BLaER1 (cell line): ENCODE measurements around the gene VIPR2.

Experiments used
- H3K27ac ChIP-seq: shearing (Covaris generic); formaldehyde crosslinking; 2 replicates; pipeline ENCODE4 v1.8.1; 2022
- H3K27me3 ChIP-seq: shearing (Covaris generic); formaldehyde crosslinking; 2 replicates; pipeline ENCODE4 v1.8.1; 2022
- H3K36me3 ChIP-seq: shearing (Covaris generic); formaldehyde crosslinking; 2 replicates; pipeline ENCODE4 v1.8.1; 2022
- H3K4me1 ChIP-seq: shearing (Covaris generic); formaldehyde crosslinking; 2 replicates; pipeline ENCODE4 v1.8.1; 2022
- H3K4me2 ChIP-seq: shearing (Covaris generic); formaldehyde crosslinking; 2 replicates; pipeline ENCODE4 v1.8.1; 2022
- H3K4me3 ChIP-seq: shearing (Covaris generic); formaldehyde crosslinking; 2 replicates; pipeline ENCODE4 v1.8.1; 2022
- H3K9ac ChIP-seq: shearing (Covaris generic); formaldehyde crosslinking; 2 replicates; pipeline ENCODE4 v1.8.1; 2022
- H3K9me3 ChIP-seq: shearing (Covaris generic); formaldehyde crosslinking; 2 replicates; pipeline ENCODE4 v1.8.1; 2022
- H4K20me1 ChIP-seq: shearing (Covaris generic); formaldehyde crosslinking; 2 replicates; pipeline ENCODE4 v1.8.1; 2022
- Cebpa-rat ChIP-seq: shearing (Covaris generic); IDR thresholded peaks from 2 replicates; pipeline ENCODE4 v1.8.1; 2022

The VIPR2 gene

DNA sequence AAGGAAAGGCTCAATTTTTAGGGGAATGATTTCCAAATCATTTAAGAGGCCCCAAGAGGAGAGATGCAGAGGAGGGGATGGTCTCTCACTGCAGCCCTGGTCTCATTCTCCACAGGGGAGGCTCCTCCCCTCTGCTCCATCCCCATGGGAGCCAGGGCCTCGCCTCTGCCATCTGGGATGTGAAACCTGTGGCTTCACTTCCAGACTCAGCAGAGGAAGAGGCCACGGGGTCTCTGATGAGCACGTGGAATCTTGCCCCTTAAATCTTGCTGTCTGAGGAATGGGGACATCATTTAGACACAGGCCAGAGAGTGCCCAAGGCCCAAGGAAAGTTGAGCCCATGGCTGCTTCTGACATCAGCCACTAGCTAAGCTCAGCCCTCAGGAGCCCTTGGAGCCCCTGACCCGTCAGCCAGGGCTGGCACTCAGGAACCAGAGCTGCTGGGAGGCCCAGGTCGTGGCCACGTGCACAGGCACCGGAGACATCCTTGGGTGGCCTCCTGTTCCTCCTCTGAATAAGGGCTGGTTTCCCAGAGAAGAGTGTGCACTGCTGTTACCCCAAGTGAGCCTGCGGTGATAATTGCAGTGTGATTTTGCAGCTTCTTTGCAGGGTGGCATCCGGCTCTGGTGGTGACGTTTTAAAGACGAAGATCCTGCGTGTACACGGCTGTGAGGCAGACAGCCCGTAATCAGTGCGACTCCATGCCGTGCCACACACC, 50.5 kb downstream of the VIPR2 start:
- no peaks in the 10 kb centered on the region for H3K9me3 ChIP-seq
- peaks cover 79% of the 10 kb centered on the region for H3K4me1 ChIP-seq

GRCh38 chr7:159093351-159093971, 51.2 kb downstream of the VIPR2 start:
- H3K9ac ChIP-seq = peak overlapping the region; percentile 65
- no peaks in the 10 kb centered on the region for H3K36me3 ChIP-seq
- no peaks in the 10 kb centered on the region for H4K20me1 ChIP-seq
- H3K9me3 ChIP-seq = no peaks in the 10 kb centered on the region
- H3K27me3 ChIP-seq = no peaks in the 10 kb centered on the region
- H3K4me1 ChIP-seq = peaks cover 72% of the 10 kb centered on the region
- peak overlapping the region; percentile 85 for H3K27ac ChIP-seq
- TF ChIP-seq Cebpa-rat = no peak
- H3K4me3 ChIP-seq = peak overlapping the region; percentile 49
- peak overlapping the region; percentile 90 for H3K4me2 ChIP-seq

More for the DNA sequence above, 50.5 kb downstream of the VIPR2 start:
- Histone ChIP-seq H3K4me2 (peak overlapping the region; percentile 90), H3K36me3 (no peaks in the 10 kb centered on the region), H4K20me1 (no peaks in the 10 kb centered on the region), H3K27ac (peak overlapping the region; percentile 85), H3K27me3 (no peaks in the 10 kb centered on the region), H3K4me3 (peak overlapping the region; percentile 49), H3K9ac (peak overlapping the region; percentile 65)
- TF ChIP-seq Cebpa-rat = no peak

DNA sequence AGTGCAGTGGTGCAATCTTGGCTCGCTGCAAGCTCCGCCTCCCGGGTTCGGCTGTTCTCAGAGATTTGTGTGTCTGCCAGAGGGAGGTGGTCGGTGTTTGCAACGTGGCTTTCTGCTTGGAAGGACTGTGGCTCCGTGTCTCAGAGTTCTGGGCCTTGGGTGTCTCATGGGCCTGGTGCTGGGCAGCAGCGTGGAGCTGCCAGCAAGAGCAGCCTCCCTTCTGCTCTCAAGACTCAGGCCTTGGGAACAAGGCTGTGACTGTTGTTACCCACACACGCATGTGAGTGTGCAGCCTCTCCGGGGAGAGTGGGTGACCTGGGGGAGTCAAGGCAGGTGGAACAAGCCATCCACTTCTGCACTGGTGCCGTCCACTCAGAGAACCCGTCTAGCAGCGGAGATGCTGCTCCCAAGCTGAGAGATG, 52.0 kb downstream of the VIPR2 start:
- Histone ChIP-seq H4K20me1 (no peaks in the 10 kb centered on the region), H3K9me3 (no peaks in the 10 kb centered on the region), H3K4me3 (peak overlapping the region; percentile 49), H3K27me3 (no peaks in the 10 kb centered on the region), H3K4me1 (peaks cover 65% of the 10 kb centered on the region), H3K4me2 (peak overlapping the region; percentile 90), H3K36me3 (no peaks in the 10 kb centered on the region), H3K27ac (peak overlapping the region; percentile 85), H3K9ac (peak overlapping the region; percentile 65)
- TF ChIP-seq Cebpa-rat = no peak; the same call in 1 of the 2 replicates

DNA sequence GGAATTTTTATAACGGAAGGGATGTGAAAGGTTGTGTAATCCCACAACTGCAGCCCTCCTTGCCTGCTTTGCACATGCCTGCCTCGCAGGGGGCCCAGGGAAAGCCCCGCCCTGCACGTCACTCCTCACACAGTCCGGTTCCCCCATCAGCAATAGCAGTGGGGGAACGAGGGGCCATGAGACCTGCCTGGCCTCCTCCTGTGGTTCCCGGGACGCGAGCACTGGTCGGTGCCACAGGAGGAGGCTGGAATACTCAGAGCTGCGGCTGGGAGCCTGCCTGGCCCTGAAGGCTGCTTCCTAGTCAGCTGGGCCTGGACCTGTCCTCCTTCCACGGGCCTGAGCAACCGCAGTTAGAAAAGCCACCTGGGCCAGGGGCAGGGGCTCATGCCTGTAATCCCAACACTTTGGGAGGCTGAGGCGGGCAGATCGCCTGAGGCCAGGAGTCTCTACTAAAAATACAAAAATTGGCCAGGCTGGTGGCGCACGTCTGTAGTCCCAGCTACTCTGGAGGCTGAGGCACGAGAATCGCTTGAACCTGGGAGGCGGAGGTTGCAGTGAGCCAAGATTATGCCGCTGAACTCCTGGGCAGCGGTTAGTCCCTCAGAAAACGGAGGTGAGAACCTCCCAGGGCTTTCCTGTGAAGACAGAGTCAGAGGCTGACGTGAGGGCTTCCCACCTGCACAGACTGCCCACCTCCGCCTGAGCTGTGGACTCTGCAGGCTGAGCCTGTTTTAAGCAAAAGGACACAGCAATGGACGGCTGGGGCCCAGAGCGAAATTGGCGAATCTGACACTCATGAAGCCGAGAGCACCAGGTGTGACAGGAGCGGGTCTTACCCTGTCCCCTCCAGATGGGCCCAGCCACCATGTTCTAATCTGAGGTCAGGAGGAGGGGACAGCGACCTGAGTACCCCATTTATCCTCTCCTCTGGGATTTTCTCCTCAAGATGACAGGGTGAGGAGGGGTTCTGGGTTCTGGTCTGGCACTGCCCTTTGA, 52.9 kb downstream of the VIPR2 start:
- Histone ChIP-seq H3K4me1 (peaks cover 55% of the 10 kb centered on the region), H3K4me2 (peak overlapping the region; percentile 90), H3K27ac (no peak overlapping the region)

GRCh38 chr7:159091041-159091440, 53.6 kb downstream of the VIPR2 start:
- Histone ChIP-seq H3K27me3 (no peaks in the 10 kb centered on the region), H3K36me3 (no peaks in the 10 kb centered on the region), H3K4me1 (peaks cover 48% of the 10 kb centered on the region), H3K9me3 (no peaks in the 10 kb centered on the region), H3K27ac (no peak overlapping the region), H3K4me3 (no peak overlapping the region), H3K4me2 (no peak overlapping the region), H3K9ac (no peak overlapping the region), H4K20me1 (no peaks in the 10 kb centered on the region)
- TF ChIP-seq Cebpa-rat = no peak

More for the DNA sequence above, 52.9 kb downstream of the VIPR2 start:
- Histone ChIP-seq H3K9me3 (no peaks in the 10 kb centered on the region), H3K4me3 (no peak overlapping the region), H4K20me1 (no peaks in the 10 kb centered on the region), H3K36me3 (no peaks in the 10 kb centered on the region), H3K9ac (no peak overlapping the region), H3K27me3 (no peaks in the 10 kb centered on the region)
- TF ChIP-seq Cebpa-rat = no peak

DNA sequence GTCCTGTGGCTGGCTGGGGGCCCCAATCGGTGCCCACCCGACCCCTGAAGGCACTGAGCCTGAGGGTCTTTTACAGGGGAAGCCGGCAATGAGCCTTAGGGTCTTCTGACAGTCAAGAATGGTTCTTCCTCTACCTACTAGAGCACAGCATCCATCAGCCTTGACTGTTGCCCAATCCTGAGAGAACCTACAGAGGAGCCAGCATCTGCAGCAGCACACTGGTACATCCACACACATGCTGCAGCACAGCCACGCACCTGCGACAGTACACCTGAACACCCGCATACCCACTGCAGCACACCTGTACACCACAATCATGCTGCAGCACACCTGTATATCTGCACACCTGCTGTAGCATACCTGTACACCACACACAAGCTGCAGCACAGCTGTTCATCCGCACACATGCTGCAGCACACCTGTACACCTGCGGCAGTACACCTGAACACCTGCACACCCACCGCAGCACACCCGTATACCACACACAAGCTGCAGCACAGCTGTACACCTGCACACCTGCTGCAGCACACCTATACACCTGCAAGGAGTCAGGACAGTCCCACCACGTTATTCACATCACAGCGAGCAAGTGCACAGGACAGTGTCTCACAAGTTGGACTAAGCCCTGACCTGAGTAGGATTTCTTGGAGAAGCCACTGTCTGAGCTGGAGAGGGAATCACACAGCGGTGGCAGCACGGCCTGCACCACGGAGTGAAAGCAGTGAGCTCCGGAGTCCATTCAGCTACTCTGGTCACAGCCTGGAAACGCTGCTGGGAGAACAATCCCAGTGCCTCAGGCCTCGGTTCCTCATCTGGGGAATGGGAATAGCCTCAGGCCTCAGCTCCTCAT, 56.4 kb downstream of the VIPR2 start:
- H3K4me1 ChIP-seq = peaks cover 30% of the 10 kb centered on the region
- no peak overlapping the region for H3K4me2 ChIP-seq
- H3K36me3 ChIP-seq = no peaks in the 10 kb centered on the region
- H4K20me1 ChIP-seq = no peaks in the 10 kb centered on the region
- no peak overlapping the region for H3K4me3 ChIP-seq
- H3K9me3 ChIP-seq = no peaks in the 10 kb centered on the region
- no peaks in the 10 kb centered on the region for H3K27me3 ChIP-seq
- no peak overlapping the region for H3K9ac ChIP-seq
- TF ChIP-seq Cebpa-rat = no peak
- H3K27ac ChIP-seq = no peak overlapping the region

GRCh38 chr7:159086301-159086925, 58.3 kb downstream of the VIPR2 start:
- Histone ChIP-seq H3K27me3 (no peaks in the 10 kb centered on the region), H3K9me3 (no peaks in the 10 kb centered on the region), H4K20me1 (no peaks in the 10 kb centered on the region), H3K4me1 (peaks cover 12% of the 10 kb centered on the region), H3K4me2 (no peak overlapping the region), H3K36me3 (no peaks in the 10 kb centered on the region), H3K27ac (no peak overlapping the region), H3K9ac (no peak overlapping the region), H3K4me3 (no peak overlapping the region)
- TF ChIP-seq Cebpa-rat = no peak

- no peak overlapping the region for H3K9ac ChIP-seq
- no peak overlapping the region for H3K4me3 ChIP-seq
- no peak overlapping the region for H3K27ac ChIP-seq
- no peak overlapping the region for H3K4me2 ChIP-seq
- no peaks in the 10 kb centered on the region for H3K27me3 ChIP-seq
- H3K4me1 ChIP-seq = peaks cover 11% of the 10 kb centered on the region; the same call in 1 of the 2 replicates
- no peaks in the 10 kb centered on the region for H4K20me1 ChIP-seq
- H3K9me3 ChIP-seq = no peaks in the 10 kb centered on the region
- no peak for TF ChIP-seq Cebpa-rat
- no peaks in the 10 kb centered on the region for H3K36me3 ChIP-seq
Observed at GRCh38 chr7:159084069-159084801, 60.4 kb downstream of the VIPR2 start.
